Mucosa of stomach (tissue), 1 donor: ENCODE data around the gene LTN1.

Experiments used
- H3K27me3 ChIP-seq: one replicate; pipeline ENCODE4 v1.7.0; 2013; ENCODE audit warnings: mild to moderate bottlenecking, low read length; ENCODE audit not compliant: control insufficient read depth, insufficient read depth
- H3K36me3 ChIP-seq: one replicate; pipeline ENCODE4 v1.7.0; 2013; ENCODE audit warnings: low read length; ENCODE audit not compliant: control insufficient read depth, insufficient read depth
- H3K4me1 ChIP-seq: one replicate; pipeline ENCODE4 v1.7.0; 2013; ENCODE audit warnings: mild to moderate bottlenecking, low read length; ENCODE audit not compliant: control insufficient read depth, insufficient read depth
- H3K4me3 ChIP-seq: one replicate; pipeline ENCODE4 v1.7.0; 2013; ENCODE audit warnings: low read length
- H3K9ac ChIP-seq: one replicate; pipeline ENCODE4 v1.7.0; 2013; ENCODE audit warnings: mild to moderate bottlenecking, low read length, moderate library complexity
- H3K9me3 ChIP-seq: one replicate; pipeline ENCODE4 v1.7.0; 2013; ENCODE audit warnings: mild to moderate bottlenecking, low read length, moderate library complexity; ENCODE audit not compliant: control insufficient read depth
- donor health status: Pancreatic carcinoma.

The LTN1 gene

DNA sequence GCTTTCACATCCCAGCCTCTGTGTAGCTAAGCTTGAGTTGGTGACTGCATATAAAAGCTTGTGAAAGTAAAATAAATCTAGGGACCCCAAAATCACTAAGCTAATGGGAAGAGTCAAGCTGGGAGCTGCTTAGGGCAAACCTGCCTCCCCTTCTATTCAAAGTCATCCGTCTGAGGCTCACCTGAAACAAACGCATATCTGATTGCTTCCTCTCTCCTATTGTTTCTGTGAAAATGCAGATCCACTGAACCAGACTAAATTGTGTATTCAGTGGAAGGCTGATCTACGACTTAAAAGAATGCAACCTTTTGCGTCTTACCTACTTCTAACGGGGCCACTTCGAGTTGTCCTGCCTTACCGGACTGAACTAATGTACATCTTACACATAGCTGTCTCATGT, 70.3 kb downstream of the LTN1 start:
- no peaks in the 10 kb centered on the region for H3K27me3 ChIP-seq
- no peaks in the 10 kb centered on the region for H3K36me3 ChIP-seq
- no peaks in the 10 kb centered on the region for H3K4me1 ChIP-seq
- H3K9me3 ChIP-seq = no peaks in the 10 kb centered on the region
- no peak overlapping the region for H3K9ac ChIP-seq
- H3K4me3 ChIP-seq = no peak overlapping the region

DNA sequence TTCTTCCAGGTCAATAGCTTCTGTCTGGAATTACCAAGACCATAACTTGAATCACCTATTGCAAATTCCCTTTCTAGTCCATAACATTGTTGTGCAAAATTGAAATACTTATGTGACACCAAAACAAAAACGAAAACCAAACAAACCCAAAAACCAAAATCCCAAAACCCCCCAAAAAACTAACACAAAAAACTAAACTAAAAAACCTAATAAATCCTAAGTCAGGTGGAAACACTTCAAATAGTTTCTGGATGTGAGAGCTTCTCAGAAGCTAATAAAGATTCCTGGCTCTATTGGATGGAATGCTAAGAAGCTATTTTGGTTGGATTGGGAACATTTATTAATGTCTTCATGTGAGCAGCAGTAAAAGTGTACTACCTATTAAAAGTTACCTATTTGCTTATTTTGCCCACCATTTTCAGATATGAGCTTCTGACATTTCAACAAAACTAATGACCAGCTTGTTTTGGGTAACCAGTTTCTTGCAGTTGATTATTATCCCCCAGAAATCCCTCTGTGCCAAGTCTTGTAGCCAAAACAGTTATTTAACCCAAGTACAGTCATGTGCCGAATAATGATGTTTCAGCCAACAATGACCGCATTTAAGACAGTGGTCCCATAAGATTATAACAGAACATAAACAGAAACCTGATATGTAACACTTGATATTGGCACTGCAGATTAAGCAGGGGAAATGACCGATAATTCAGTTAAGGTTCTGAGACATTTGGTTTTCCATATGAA, 76.4 kb downstream of the LTN1 start:
- H3K9me3 ChIP-seq = no peaks in the 10 kb centered on the region
- no peaks in the 10 kb centered on the region for H3K4me1 ChIP-seq
- no peaks in the 10 kb centered on the region for H3K27me3 ChIP-seq
- no peak overlapping the region for H3K9ac ChIP-seq
- no peaks in the 10 kb centered on the region for H3K36me3 ChIP-seq
- H3K4me3 ChIP-seq = no peak overlapping the region

DNA sequence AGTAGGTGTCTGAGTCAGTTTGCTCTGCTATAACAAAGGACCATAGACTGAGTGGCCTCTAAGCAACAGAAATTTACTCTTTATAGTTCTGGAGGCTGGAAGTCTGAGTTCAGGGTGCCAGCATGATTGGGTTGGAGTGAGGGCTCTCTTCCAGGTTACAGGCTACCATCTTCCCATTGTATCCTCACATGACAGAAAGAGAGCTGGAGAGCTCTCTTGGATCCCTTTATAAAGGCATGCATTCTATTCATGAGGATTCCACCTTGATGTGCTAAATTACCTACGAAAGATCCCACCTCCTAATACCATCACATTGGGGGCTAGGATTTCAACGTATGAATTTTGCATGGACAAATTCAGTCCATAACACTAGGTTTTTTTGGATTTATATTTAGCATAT, 79.6 kb downstream of the LTN1 start:
- no peaks in the 10 kb centered on the region for H3K4me1 ChIP-seq
- no peak overlapping the region for H3K4me3 ChIP-seq
- no peaks in the 10 kb centered on the region for H3K9me3 ChIP-seq
- no peak overlapping the region for H3K9ac ChIP-seq
- H3K27me3 ChIP-seq = no peaks in the 10 kb centered on the region
- no peaks in the 10 kb centered on the region for H3K36me3 ChIP-seq

DNA sequence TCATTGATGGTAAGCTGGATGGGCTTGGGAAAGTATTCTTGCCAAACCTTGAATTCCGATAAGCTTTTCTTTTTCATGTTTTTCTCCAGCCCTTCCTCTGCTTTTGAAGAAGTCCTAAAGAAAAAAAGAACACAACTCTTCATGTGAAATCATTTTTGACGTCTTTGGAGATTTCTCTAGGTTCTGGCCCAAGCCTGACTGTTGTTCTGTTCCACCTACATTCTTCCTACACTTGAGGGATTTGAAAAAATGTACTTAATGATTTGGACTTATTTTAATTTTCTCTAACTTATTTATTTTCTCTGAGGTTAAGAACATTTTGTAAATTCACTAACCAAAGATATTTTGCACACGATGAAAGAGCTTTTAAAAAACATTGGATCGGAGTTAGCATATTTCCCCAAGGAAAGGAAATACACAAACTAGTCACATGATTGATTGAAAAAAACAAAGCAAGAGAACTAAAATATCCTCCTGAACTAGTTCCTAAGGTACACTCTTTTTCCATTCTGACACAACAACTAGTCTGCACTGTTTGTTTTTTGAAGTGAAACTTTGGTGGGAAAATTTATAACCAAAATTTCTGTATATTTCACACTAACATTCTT, 82.3 kb downstream of the LTN1 start:
- H3K9ac ChIP-seq = no peak overlapping the region
- no peaks in the 10 kb centered on the region for H3K9me3 ChIP-seq
- no peaks in the 10 kb centered on the region for H3K36me3 ChIP-seq
- no peaks in the 10 kb centered on the region for H3K27me3 ChIP-seq
- H3K4me3 ChIP-seq = no peak overlapping the region
- no peaks in the 10 kb centered on the region for H3K4me1 ChIP-seq

DNA sequence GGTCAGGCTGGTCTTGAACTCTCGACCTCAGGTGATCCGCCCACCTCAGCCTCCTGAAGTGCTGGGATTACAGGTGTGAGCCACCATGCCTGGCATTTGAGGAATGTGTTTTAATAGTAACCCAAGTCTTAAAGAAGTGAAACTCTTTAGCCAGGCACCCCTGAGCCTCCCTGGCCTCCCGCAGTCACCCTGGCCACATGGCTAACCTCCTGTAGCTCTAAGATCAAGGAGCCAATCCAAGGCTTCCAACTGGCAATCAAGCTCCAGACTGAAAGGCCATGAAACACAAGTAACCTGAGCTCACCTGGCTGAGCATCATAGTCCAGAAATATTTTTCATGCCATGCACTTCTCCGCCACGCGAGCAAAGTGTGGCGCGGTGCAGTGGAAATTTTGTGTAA, 84.3 kb downstream of the LTN1 start:
- Histone ChIP-seq H3K4me1 (no peaks in the 10 kb centered on the region), H3K27me3 (no peaks in the 10 kb centered on the region), H3K9ac (no peak overlapping the region), H3K36me3 (no peaks in the 10 kb centered on the region), H3K4me3 (no peak overlapping the region), H3K9me3 (no peaks in the 10 kb centered on the region)

DNA sequence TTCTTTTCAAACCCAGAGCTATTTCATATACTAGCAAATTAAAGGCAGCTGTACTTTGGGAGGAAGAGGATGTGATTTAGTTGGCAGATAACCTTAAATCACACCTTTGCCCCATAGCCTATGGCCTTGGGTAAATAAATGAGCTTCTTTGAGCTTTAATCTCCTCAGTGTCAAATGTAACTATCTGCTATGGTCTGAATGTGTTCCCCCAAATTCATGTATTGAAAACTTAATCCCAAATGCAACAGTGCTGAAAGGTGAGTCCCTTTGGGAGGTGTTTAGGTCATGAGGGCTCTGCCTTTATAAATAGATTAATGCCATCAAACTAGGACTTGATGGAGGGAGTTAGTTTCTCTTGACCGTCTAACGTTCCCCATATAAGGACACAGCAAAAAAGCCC, 85.8 kb downstream of the LTN1 start:
- H3K9me3 ChIP-seq = no peaks in the 10 kb centered on the region
- no peaks in the 10 kb centered on the region for H3K4me1 ChIP-seq
- no peak overlapping the region for H3K4me3 ChIP-seq
- no peaks in the 10 kb centered on the region for H3K36me3 ChIP-seq
- H3K27me3 ChIP-seq = no peaks in the 10 kb centered on the region
- no peak overlapping the region for H3K9ac ChIP-seq

DNA sequence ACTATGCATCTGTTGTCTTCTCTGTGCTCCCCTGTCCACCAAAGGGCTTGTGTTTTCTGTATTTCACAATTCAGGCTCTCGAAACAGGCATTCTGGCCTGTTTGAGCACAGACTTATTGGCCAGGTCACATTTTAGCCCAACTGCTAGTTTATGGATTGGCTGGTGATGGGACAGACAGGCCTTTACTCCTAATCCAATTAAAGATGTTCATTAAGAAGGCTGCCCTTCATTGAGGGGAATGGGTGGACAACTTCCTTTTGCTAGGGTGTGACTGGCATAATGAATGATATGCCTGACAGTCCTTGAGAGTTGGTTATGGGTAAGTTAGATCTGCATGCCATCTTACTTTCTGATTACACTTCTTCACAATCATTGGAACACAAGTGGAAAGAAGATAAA, 86.4 kb downstream of the LTN1 start:
- Histone ChIP-seq H3K4me1 (no peaks in the 10 kb centered on the region), H3K27me3 (no peaks in the 10 kb centered on the region), H3K9me3 (no peaks in the 10 kb centered on the region), H3K36me3 (no peaks in the 10 kb centered on the region), H3K4me3 (no peak overlapping the region), H3K9ac (no peak overlapping the region)

DNA sequence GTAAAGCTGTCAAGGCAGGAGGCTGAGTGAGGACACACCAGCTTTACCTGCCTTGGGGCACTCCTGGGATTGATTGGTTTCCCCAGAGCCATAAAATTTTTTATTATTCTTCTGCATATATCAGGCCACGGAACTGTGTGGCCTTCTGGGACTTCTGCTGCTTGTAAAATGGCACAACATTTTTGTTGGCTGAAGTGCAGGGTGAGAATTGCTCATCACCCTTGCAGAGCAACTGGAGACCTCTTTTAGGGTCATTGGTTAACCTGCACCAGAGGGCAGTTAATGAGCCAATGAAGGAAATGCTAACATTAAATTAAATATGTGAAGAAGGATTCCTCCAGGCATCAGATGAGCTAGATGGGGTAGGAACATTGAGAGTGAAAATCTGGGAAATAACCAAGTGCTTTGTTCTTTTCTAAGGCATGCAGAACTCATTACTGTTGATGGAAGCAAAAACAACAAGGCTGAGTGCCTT, 87.7 kb downstream of the LTN1 start:
- Histone ChIP-seq H3K4me1 (no peaks in the 10 kb centered on the region), H3K27me3 (no peaks in the 10 kb centered on the region), H3K36me3 (no peaks in the 10 kb centered on the region), H3K4me3 (no peak overlapping the region), H3K9ac (no peak overlapping the region), H3K9me3 (no peaks in the 10 kb centered on the region)

DNA sequence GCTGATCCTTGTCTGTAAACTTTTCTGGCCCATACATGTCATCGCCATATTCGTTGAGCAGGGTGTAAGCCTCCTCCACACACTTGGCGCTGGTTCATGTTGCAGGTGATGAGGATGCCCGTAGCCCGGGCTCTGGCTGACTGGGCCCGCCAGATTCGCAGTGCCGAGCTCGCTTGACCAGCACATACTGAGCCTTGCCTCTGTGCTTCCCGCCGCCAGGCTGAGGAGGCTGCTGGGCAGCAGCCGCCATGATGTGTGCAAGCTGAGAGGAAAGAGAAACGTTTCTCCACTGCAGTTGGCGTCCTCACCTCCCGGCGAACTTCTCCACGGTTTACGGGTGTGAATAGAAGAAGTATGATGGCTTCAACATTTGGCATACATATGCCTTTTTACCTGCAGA, 89.2 kb downstream of the LTN1 start:
- Histone ChIP-seq H3K36me3 (no peaks in the 10 kb centered on the region), H3K9me3 (no peaks in the 10 kb centered on the region), H3K4me3 (no peak overlapping the region), H3K9ac (no peak overlapping the region), H3K27me3 (no peaks in the 10 kb centered on the region), H3K4me1 (no peaks in the 10 kb centered on the region)

DNA sequence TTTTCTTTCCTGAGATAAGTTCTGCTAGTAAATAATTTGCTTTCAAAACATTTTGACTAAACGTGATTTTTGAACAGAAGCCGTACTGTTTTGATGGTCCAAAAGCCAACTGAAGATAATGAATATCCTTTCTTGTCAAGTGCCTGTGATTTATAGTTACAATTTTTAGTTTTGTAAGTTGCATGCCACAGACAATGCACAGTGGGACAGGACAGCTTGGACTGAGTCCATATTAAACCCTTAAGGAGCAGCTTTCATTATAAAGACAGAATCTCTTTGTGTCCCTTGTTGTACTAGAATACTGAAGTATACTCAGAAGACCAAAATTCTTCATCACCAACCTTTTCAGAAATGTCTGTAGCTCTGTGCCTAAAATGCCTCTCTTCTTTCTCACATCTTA, 92.2 kb downstream of the LTN1 start:
- Histone ChIP-seq H3K9me3 (no peaks in the 10 kb centered on the region), H3K4me1 (no peaks in the 10 kb centered on the region), H3K27me3 (no peaks in the 10 kb centered on the region), H3K4me3 (no peak overlapping the region), H3K9ac (no peak overlapping the region), H3K36me3 (no peaks in the 10 kb centered on the region)

DNA sequence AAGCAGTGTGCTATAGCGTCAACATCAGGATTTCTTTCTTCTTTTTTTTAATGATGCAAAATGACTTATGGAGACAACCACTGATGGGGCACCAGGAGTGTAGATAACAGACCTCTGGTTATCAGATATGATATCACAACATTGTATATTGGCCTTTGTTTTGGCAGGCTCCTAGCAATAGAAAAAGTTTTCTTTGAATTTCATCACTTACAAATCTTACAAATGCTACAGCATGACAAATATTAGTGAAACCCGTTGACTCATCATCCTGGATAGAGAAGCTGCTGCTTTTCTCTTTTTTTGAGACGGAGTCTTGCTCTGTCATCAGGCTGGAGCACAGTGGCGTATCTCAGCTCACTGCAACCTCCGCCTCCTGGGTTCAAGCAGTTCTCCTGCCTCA, 92.9 kb downstream of the LTN1 start:
- Histone ChIP-seq H3K4me1 (no peaks in the 10 kb centered on the region), H3K9me3 (no peaks in the 10 kb centered on the region), H3K36me3 (no peaks in the 10 kb centered on the region), H3K9ac (no peak overlapping the region), H3K27me3 (no peaks in the 10 kb centered on the region), H3K4me3 (no peak overlapping the region)

DNA sequence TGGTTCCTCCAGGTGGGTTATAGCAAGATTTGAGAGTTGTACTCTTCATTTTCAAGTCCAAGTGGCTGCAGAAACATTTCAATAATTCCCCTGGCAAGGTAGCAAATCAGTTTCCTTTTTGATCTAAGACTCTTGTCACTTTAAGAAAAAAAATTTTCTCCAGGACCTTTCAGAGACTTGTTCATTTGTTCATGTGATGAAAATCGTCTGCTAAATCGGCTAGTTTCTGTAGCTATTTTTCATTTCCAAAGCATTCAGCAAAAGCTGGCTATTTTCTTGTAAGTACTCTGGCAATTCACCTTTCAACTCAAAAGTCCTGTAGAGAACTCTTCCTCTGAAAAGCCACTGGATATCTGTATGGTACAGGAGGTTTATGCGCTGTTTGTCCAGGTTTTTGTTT, 93.5 kb downstream of the LTN1 start:
- Histone ChIP-seq H3K4me1 (no peaks in the 10 kb centered on the region), H3K4me3 (no peak overlapping the region), H3K9ac (no peak overlapping the region), H3K9me3 (no peaks in the 10 kb centered on the region), H3K27me3 (no peaks in the 10 kb centered on the region), H3K36me3 (no peaks in the 10 kb centered on the region)
